ENCODE measurements around the gene GALNT16. TPM values are rescaled to one million over a fixed set of nuclear protein-coding genes. Genes with fewer than 3 reads are reported as not detected.

Gene GALNT16
- total and polyA plus RNA-seq, 9 donors, result 10.7 to 36.8 (median 20.0) TPM

GRCh38 chr14:69333791-69334337, 73.9 kb downstream of the GALNT16 start:
- Histone ChIP-seq H3K27ac (ENCODE audit: low read length) (no peak overlapping the region), H3K4me3 (ENCODE audit: low read length) (no peak overlapping the region), H3K4me1 (ENCODE audit: control insufficient read depth, insufficient read depth, low read length) (no peaks in the 10 kb centered on the region), H3K9me3 (replicated peaks; ENCODE audit: control insufficient read depth, low read depth, low read length) (no peaks in the 10 kb centered on the region), H3K27me3 (ENCODE audit: control insufficient read depth, insufficient read depth, low read length) (no peaks in the 10 kb centered on the region), H3K36me3 (ENCODE audit: control insufficient read depth, insufficient read depth, low read length) (peaks cover 10% of the 10 kb centered on the region)
- DNase-seq, result no peak
- WGBS (ENCODE audit: insufficient coverage), result 45% methylated on average over 2 of the region's 4 CpGs

GRCh38 chr14:69334576-69334975, 74.6 kb downstream of the GALNT16 start:
- no peak overlapping the region for H3K4me3 ChIP-seq (ENCODE audit: low read length)
- 93% methylated on average over 2 of the region's 6 CpGs for WGBS (ENCODE audit: insufficient coverage)
- DNase-seq, result no peak
- H3K27me3 ChIP-seq (ENCODE audit: control insufficient read depth, insufficient read depth, low read length), result no peaks in the 10 kb centered on the region
- no peaks in the 10 kb centered on the region for H3K9me3 ChIP-seq (replicated peaks; ENCODE audit: control insufficient read depth, low read depth, low read length)
- H3K4me1 ChIP-seq (ENCODE audit: control insufficient read depth, insufficient read depth, low read length), result no peaks in the 10 kb centered on the region
- H3K27ac ChIP-seq (ENCODE audit: low read length), result no peak overlapping the region
- peaks cover 10% of the 10 kb centered on the region for H3K36me3 ChIP-seq (ENCODE audit: control insufficient read depth, insufficient read depth, low read length)

GRCh38 chr14:69335371-69335771, 75.4 kb downstream of the GALNT16 start:
- H3K9me3 ChIP-seq (replicated peaks; ENCODE audit: control insufficient read depth, low read depth, low read length), result no peaks in the 10 kb centered on the region
- H3K4me1 ChIP-seq (ENCODE audit: control insufficient read depth, insufficient read depth, low read length), result no peaks in the 10 kb centered on the region
- H3K27me3 ChIP-seq (ENCODE audit: control insufficient read depth, insufficient read depth, low read length), result no peaks in the 10 kb centered on the region
- no peak for DNase-seq
- no peak overlapping the region for H3K27ac ChIP-seq (ENCODE audit: low read length)
- no peak overlapping the region for H3K4me3 ChIP-seq (ENCODE audit: low read length)
- WGBS (ENCODE audit: insufficient coverage), result 21% methylated on average over 4 of the region's 6 CpGs
- H3K36me3 ChIP-seq (ENCODE audit: control insufficient read depth, insufficient read depth, low read length), result peaks cover 10% of the 10 kb centered on the region

- H3K9me3 ChIP-seq (replicated peaks; ENCODE audit: control insufficient read depth, low read depth, low read length), result no peaks in the 10 kb centered on the region
- H3K4me3 ChIP-seq (ENCODE audit: low read length), result no peak overlapping the region
- 96% methylated on average over 5 of the region's 5 CpGs for WGBS (ENCODE audit: insufficient coverage)
- no peak for DNase-seq
- peaks cover 10% of the 10 kb centered on the region for H3K36me3 ChIP-seq (ENCODE audit: control insufficient read depth, insufficient read depth, low read length)
- no peaks in the 10 kb centered on the region for H3K27me3 ChIP-seq (ENCODE audit: control insufficient read depth, insufficient read depth, low read length)
- no peaks in the 10 kb centered on the region for H3K4me1 ChIP-seq (ENCODE audit: control insufficient read depth, insufficient read depth, low read length)
- no peak overlapping the region for H3K27ac ChIP-seq (ENCODE audit: low read length)
Measured at GRCh38 chr14:69337984-69338383, 78.0 kb downstream of the GALNT16 start.

- H3K4me3 ChIP-seq (ENCODE audit: low read length), result no peak overlapping the region
- DNase-seq, result no peak
- H3K4me1 ChIP-seq (ENCODE audit: control insufficient read depth, insufficient read depth, low read length), result no peaks in the 10 kb centered on the region
- peaks cover 7% of the 10 kb centered on the region for H3K36me3 ChIP-seq (ENCODE audit: control insufficient read depth, insufficient read depth, low read length)
- no peaks in the 10 kb centered on the region for H3K27me3 ChIP-seq (ENCODE audit: control insufficient read depth, insufficient read depth, low read length)
- H3K9me3 ChIP-seq (replicated peaks; ENCODE audit: control insufficient read depth, low read depth, low read length), result no peaks in the 10 kb centered on the region
- H3K27ac ChIP-seq (ENCODE audit: low read length), result no peak overlapping the region
- 74% methylated on average over 4 of the region's 13 CpGs for WGBS (ENCODE audit: insufficient coverage)
Measured at GRCh38 chr14:69339426-69339825, 79.5 kb downstream of the GALNT16 start.

- WGBS (ENCODE audit: insufficient coverage), result 79% methylated on average over 6 of the region's 8 CpGs
- no peaks in the 10 kb centered on the region for H3K4me1 ChIP-seq (ENCODE audit: control insufficient read depth, insufficient read depth, low read length)
- H3K27ac ChIP-seq (ENCODE audit: low read length), result no peak overlapping the region
Measured at GRCh38 chr14:69342928-69343525, 83.1 kb downstream of the GALNT16 start.

GRCh38 chr14:69344171-69344570, 84.2 kb downstream of the GALNT16 start:
- H3K4me1 ChIP-seq (ENCODE audit: control insufficient read depth, insufficient read depth, low read length), result no peaks in the 10 kb centered on the region
- no peak overlapping the region for H3K4me3 ChIP-seq (ENCODE audit: low read length)
- no peak for DNase-seq
- H3K9me3 ChIP-seq (replicated peaks; ENCODE audit: control insufficient read depth, low read depth, low read length), result no peaks in the 10 kb centered on the region
- WGBS (ENCODE audit: insufficient coverage), result 68% methylated on average over 2 of the region's 3 CpGs
- no peaks in the 10 kb centered on the region for H3K27me3 ChIP-seq (ENCODE audit: control insufficient read depth, insufficient read depth, low read length)
- H3K27ac ChIP-seq (ENCODE audit: low read length), result no peak overlapping the region
- H3K36me3 ChIP-seq (ENCODE audit: control insufficient read depth, insufficient read depth, low read length), result no peaks in the 10 kb centered on the region

More at GRCh38 chr14:69342928-69343525, 83.1 kb downstream of the GALNT16 start:
- Histone ChIP-seq H3K36me3 (ENCODE audit: control insufficient read depth, insufficient read depth, low read length) (peaks cover under 1% of the 10 kb centered on the region), H3K4me3 (ENCODE audit: low read length) (no peak overlapping the region), H3K9me3 (replicated peaks; ENCODE audit: control insufficient read depth, low read depth, low read length) (no peaks in the 10 kb centered on the region), H3K27me3 (ENCODE audit: control insufficient read depth, insufficient read depth, low read length) (no peaks in the 10 kb centered on the region)
- DNase-seq, result no peak

GRCh38 chr14:69345402-69345801, 85.4 kb downstream of the GALNT16 start:
- H3K36me3 ChIP-seq (ENCODE audit: control insufficient read depth, insufficient read depth, low read length), result no peaks in the 10 kb centered on the region
- DNase-seq, result no peak
- no peak overlapping the region for H3K4me3 ChIP-seq (ENCODE audit: low read length)
- H3K27ac ChIP-seq (ENCODE audit: low read length), result no peak overlapping the region
- H3K27me3 ChIP-seq (ENCODE audit: control insufficient read depth, insufficient read depth, low read length), result no peaks in the 10 kb centered on the region
- no peaks in the 10 kb centered on the region for H3K9me3 ChIP-seq (replicated peaks; ENCODE audit: control insufficient read depth, low read depth, low read length)
- 21% methylated on average over 2 of the region's 4 CpGs for WGBS (ENCODE audit: insufficient coverage)
- no peaks in the 10 kb centered on the region for H3K4me1 ChIP-seq (ENCODE audit: control insufficient read depth, insufficient read depth, low read length)

- H3K4me3 ChIP-seq (ENCODE audit: low read length), result no peak overlapping the region
- WGBS (ENCODE audit: insufficient coverage), result 30% methylated on average over 6 of the region's 9 CpGs
- H3K9me3 ChIP-seq (replicated peaks; ENCODE audit: control insufficient read depth, low read depth, low read length), result no peaks in the 10 kb centered on the region
- DNase-seq, result no peak
- H3K36me3 ChIP-seq (ENCODE audit: control insufficient read depth, insufficient read depth, low read length), result no peaks in the 10 kb centered on the region
- H3K27me3 ChIP-seq (ENCODE audit: control insufficient read depth, insufficient read depth, low read length), result no peaks in the 10 kb centered on the region
- H3K4me1 ChIP-seq (ENCODE audit: control insufficient read depth, insufficient read depth, low read length), result peaks cover 2% of the 10 kb centered on the region
- no peak overlapping the region for H3K27ac ChIP-seq (ENCODE audit: low read length)
Measured at GRCh38 chr14:69346710-69347109, 86.8 kb downstream of the GALNT16 start.

GRCh38 chr14:69349091-69349777, 89.3 kb downstream of the GALNT16 start:
- H3K36me3 ChIP-seq (ENCODE audit: control insufficient read depth, insufficient read depth, low read length), result peaks cover 4% of the 10 kb centered on the region
- WGBS (ENCODE audit: insufficient coverage), result 76% methylated on average over 9 of the region's 11 CpGs
- H3K4me1 ChIP-seq (ENCODE audit: control insufficient read depth, insufficient read depth, low read length), result peaks cover 2% of the 10 kb centered on the region
- H3K9me3 ChIP-seq (replicated peaks; ENCODE audit: control insufficient read depth, low read depth, low read length), result no peaks in the 10 kb centered on the region
- no peak overlapping the region for H3K4me3 ChIP-seq (ENCODE audit: low read length)
- no peak overlapping the region for H3K27ac ChIP-seq (ENCODE audit: low read length)
- H3K27me3 ChIP-seq (ENCODE audit: control insufficient read depth, insufficient read depth, low read length), result no peaks in the 10 kb centered on the region
- no peak for DNase-seq
